DMS 273 (cell line): ENCODE results near the gene ETV6.

Experiments used
- DNase-seq: peaks from one replicate; lab custom pipeline; 2025; ENCODE audit not compliant: unreplicated experiment; lab: John Stamatoyannopoulos, UW

ETV6 gene

DNA sequence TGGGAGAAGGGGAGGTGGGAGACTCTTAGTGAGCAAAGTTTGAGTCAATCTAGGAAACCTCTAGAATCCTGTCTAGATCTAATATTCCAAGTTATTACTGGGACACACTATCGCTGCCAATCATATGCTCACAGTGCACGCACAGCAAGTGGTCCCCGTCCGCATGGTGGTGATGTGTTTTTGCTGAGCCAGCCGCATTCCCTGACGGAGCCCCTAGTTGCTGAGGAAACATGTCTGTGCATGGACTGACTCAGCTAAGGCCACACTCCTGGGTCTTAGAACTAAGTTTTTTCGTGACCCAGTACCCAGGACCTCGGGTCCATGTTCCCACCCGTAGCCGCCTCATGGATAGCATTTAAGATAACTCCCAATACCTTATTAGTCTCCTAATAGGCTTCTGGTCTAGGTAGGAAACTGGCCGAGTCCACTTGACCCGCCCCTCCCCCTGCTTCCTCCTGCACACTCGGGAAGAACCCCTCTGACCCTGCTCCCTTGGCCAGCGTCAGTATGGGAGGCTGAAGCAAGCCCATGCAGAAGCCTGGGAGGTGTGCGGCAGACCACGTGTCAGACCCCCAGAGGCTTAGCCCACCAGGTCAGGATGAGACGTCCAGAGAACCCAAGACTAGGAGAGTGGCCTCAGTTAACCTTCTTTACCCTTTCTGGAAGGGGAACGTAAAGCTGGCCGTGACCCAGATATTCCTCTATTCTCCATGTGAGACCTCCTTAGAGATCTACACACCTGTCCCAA lies 200.5 kb downstream of the ETV6 start:
- DNase-seq = no peak

DNA sequence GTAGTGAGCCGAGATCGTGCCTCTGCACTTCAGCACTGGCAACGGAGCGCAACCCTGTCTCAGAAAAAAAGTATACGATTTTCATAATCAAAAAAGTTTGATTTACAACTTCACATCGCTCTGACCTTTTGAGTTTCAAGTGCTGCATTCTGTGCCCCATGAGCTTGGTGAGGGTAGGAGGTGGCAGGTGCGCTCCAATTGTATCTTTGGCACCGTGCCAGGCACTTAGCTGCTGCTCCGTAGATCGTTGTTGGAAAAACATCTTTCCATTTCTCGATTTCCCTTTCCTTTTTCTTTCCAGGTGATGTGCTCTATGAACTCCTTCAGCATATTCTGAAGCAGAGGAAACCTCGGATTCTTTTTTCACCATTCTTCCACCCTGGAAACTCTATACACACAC lies 203.7 kb downstream of the ETV6 start:
- peak; percentile 11 for DNase-seq

DNA sequence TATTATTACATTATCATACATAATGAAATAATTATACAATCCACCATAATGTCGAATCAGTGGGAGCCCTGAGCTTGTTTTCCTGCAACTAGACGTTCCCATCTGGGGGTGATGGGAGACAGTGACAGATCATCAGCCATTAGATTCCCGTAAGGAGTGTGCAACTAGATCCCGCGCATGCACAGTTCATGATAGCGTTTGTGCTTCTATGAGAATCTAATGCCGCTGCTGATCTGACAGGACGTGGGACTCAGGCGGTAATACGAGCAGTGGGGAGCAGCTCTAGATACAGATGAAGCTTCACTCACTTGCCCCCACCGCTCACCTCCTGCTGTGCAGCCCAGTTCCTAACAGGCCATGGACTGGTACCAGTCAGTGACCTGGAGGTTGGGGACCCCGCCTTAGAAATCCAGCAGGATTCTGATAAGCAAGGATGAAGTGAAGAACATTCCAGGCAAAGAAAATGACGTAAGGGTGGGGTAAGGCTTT lies 204.6 kb downstream of the ETV6 start:
- DNase-seq = no peak

DNA sequence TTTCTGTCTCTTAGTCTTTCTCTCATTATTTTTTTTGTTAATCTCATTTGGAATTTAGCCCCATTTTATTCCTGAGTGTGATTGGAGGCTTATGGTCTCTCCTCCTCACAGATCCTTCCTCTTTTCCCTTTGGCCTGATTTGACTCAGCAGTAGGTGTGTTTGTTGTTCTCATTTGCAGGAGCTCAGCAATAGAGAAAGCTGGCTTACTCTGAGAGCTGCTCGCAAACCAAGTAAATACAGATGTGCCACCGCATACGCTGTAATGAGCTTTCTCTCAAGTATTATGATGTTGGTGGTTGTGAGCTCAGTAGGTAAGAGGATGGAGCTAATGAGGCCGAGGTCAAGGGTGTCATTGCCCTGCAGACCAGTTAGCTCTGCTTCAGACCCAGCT lies 206.5 kb downstream of the ETV6 start:
- DNase-seq = no peak

DNA sequence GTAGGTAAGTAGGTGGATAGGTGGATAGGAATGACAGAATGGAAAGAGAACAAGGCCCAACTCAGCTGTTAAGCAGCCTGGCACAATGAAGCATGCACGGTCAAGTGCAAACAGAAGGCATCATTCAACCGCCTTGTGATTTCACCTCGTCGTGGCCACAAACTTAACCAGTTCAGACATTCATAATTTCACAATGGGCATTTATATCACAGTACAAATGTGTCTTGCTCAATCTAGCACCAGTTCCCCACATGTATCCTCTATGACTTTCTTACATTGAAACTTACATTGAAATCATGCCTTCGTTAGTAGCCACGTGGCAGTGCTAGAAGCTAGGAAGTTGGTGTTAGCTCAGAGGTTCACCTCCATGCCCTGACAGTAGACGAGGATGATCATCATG lies 207.5 kb downstream of the ETV6 start:
- DNase-seq = no peak

DNA sequence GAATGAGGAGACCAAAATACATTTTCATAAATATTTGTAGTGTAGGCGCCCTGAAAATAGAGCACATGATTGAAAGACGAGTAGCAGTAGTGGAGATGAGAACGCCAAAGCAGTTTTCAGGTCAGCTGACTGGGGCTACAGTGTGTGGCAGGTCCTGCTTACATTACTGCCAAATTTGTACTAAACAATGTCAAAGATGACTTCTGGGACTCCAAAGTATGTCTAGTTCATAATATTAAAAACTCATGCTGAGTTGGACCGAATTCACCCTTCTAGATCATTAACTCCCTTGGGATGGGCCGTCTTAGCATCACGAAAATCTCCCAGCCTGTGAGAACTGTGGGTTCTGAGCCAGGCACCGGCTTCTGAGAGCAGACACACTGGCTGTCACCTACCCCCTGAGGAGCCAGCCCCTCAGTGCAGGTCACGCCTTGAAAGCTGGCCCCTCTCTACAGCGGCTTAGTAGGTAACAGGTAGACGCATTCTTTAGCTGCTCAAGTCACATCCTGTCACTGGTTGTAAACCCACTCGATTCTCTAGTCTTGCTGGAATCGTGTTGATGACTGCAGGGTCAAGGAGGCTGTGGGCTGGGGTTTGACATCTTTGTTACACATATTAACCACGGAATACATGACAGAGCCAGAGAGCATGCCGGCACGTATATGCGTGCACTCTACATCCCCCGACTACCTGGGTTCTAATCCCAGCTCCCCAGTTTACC lies 210.4 kb downstream of the ETV6 start:
- no peak for DNase-seq

DNA sequence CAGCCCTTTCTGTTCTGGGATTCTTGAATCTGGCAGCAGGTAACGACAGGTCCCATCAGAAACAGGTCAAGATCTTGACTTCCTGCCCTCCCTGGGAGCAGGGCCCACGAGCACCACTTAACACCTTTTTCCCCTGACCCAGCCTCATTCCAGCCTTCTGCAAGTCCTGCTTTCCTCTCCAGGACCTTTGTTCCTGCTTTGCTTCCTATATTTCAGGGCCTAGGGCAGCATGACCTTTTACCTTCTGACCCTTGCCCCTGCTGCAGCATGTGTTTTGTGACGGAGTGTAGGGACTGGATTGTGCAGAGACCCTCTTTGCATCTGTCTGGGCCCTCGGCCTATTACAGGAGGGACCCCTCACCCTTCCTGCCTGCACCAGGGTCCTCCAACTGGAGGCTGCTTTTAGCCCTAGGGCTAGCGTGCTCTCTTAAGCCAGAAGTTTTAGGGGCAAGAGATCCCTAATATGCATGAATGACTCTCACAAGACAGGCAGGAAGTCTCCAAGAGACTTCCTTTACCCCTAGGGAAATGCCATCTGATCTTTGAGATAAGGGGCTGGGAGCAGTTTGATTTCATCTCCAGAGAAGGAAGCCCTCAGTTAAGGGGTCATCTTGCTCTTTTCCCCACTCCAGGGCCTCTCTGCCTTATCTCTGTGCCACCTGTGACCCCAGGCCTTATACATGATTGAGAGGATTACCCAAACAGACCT lies 211.8 kb downstream of the ETV6 start:
- DNase-seq = no peak

GRCh38 chr12:11861864-11862600 lies 212.6 kb downstream of the ETV6 start:
- no peak for DNase-seq

GRCh38 chr12:11862798-11863197 lies 213.3 kb downstream of the ETV6 start:
- DNase-seq = no peak

GRCh38 chr12:11863478-11863906 lies 214.0 kb downstream of the ETV6 start:
- DNase-seq = no peak

DNA sequence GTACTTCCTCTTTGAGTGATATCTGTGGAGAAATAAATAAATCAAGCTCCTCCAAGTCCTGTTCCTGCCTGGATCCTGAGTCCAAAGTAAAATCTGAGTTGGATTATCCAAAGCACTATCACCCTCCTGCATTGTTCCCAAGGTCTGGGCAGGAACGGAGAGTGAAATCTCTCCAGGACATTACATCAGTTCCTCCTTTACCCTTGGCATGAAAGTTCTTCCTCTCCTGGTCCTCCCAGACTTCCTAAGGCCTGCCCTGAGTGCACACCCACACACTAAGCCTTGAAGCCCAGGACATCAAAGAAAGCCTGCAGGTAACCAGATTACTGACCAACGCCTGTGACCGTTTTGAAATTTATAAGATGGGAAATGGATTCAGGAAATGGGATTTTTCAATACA lies 214.5 kb downstream of the ETV6 start:
- DNase-seq = no peak

GRCh38 chr12:11865824-11866223 lies 216.3 kb downstream of the ETV6 start:
- no peak for DNase-seq

- DNase-seq = no peak
These were observed 218.6 kb downstream of the ETV6 start for GRCh38 chr12:11868027-11868426.

DNA sequence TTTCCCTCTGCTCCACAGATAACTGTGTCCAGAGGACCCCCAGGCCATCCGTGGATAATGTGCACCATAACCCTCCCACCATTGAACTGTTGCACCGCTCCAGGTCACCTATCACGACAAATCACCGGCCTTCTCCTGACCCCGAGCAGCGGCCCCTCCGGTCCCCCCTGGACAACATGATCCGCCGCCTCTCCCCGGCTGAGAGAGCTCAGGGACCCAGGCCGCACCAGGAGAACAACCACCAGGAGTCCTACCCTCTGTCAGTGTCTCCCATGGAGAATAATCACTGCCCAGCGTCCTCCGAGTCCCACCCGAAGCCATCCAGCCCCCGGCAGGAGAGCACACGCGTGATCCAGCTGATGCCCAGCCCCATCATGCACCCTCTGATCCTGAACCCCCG lies 219.9 kb downstream of the ETV6 start:
- DNase-seq = no peak

DNA sequence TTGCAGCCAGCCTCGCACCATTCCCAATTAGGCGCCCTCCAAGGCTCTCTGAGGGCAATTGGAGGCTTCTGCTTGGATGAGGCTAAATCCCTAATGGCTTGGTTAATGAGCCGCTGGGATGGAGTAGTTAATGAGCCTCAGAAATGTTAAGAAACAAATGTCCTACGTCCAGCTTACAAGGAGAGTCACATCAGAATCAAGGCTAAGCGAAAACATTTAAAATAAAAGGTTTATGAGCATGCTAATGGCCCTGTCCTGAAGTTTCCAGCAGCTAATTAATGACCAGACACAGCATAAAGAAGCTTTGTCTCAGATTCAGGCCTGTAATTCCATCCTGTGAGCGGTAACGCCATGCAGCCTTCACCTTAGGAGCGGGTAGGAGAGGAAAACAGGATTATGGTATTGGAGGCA lies 220.6 kb downstream of the ETV6 start:
- no peak for DNase-seq

DNA sequence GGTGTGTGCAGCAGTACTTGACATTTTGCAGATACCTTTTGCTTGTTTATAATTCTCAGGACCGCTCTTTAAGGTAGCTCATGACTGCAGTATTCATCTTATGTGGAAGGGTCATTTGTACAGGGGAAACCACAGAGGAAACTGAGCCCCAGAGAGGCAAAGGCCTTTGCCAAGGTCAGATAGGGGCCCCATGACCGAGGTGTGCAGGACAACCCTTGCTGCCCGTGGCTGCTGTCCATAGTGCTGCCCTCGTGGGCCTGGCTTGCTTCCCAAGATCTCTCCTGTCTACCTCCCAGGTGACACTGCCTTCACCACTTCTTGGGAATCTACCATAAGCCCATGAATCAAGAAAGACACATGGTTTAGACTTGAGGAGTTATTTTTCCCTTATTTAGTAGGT lies 222.6 kb downstream of the ETV6 start:
- DNase-seq = no peak

- DNase-seq = peak; percentile 1
These were observed 226.0 kb downstream of the ETV6 start for GRCh38 chr12:11875414-11875935.

GRCh38 chr12:11876307-11876706 lies 226.8 kb downstream of the ETV6 start:
- no peak for DNase-seq

- no peak for DNase-seq
These were observed 227.8 kb downstream of the ETV6 start for GRCh38 chr12:11877102-11877826.
